ENCODE data around the gene MCAT.

Gene MCAT, protein sequence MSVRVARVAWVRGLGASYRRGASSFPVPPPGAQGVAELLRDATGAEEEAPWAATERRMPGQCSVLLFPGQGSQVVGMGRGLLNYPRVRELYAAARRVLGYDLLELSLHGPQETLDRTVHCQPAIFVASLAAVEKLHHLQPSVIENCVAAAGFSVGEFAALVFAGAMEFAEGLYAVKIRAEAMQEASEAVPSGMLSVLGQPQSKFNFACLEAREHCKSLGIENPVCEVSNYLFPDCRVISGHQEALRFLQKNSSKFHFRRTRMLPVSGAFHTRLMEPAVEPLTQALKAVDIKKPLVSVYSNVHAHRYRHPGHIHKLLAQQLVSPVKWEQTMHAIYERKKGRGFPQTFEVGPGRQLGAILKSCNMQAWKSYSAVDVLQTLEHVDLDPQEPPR

DNA sequence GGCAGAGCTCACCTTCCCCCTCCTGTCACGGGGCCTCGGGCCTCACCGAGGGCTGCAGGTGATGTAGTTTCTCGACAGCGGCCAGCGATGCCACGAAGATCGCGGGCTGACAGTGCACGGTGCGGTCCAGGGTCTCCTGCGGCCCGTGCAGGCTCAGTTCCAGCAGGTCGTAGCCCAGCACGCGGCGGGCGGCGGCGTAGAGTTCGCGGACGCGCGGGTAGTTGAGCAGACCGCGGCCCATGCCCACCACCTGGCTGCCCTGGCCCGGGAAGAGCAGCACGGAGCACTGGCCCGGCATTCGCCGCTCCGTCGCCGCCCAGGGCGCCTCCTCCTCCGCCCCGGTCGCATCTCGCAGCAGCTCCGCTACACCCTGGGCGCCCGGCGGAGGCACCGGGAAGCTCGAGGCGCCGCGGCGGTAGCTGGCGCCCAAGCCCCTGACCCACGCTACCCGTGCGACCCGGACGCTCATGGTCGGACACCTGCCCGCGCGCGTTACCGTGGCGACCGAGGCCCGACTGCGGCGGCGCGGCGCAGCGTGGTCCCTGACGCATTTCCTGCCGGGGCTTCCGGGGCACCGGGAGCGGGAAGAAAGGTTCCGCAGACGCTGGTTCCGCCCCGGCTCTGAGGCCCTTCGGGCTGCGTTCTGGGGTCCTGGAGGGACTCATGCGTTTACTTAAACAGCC is at the start of gene MCAT:
Gene MCAT (minus strand): TSS at position 519 of the 683 bp plus-strand sequence. CDS start 50 bp downstream, at position 469.
- peak; percentile 32 for DNase-seq

DNA sequence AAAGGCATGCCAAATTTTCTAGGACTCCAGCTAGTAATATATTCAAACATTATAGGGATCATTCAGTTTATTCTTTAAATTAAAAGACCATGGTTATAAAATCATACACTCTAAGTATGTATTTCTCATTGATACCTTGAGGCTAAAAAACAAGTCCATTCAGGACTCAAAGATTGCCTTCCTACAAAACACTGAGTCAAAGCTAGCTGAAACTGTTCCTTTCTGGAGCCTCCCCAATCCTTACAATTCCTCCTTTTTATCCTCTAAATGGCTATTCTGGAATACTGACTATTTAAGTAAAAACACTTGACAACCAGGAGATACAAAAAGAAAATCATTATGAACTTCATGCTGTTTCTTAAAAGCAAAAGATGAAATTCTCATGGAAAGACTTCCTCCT is 48.6 kb upstream of the MCAT start:
- no peak for DNase-seq

DNA sequence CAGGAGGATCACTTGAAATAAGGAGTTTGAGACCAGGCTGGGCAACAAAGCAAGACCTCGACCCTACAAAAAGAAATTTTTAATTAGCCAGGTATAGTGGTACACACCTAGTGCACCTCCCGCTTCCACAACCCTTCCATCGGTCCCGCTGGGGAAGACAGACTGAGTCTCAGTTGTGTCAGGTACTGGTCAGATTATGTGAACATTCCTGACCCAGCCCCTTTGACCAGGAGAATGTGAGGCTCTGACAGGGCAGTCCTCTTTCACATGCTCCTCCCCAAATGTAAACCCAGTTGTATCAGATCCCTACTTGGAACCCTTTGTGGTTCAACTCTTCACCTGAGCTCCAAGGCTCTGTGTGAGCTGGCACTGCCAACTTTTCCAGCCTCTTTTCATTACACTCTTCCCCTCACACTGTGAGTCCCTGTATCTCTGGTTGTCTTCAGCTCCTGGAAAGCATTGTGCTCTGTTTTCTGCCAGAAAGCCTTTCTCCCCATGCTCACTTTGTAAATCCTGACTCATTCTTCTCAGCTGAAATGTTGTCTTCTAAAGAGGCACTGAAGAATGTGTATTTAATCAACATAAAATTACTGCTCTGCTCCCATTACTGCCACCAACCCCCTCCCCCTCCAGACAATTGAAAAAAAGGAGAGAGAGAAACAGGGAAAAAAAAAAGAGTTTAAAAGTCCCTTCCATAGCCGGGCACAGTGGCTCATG is 45.8 kb upstream of the MCAT start:
- DNase-seq: no peak

DNA sequence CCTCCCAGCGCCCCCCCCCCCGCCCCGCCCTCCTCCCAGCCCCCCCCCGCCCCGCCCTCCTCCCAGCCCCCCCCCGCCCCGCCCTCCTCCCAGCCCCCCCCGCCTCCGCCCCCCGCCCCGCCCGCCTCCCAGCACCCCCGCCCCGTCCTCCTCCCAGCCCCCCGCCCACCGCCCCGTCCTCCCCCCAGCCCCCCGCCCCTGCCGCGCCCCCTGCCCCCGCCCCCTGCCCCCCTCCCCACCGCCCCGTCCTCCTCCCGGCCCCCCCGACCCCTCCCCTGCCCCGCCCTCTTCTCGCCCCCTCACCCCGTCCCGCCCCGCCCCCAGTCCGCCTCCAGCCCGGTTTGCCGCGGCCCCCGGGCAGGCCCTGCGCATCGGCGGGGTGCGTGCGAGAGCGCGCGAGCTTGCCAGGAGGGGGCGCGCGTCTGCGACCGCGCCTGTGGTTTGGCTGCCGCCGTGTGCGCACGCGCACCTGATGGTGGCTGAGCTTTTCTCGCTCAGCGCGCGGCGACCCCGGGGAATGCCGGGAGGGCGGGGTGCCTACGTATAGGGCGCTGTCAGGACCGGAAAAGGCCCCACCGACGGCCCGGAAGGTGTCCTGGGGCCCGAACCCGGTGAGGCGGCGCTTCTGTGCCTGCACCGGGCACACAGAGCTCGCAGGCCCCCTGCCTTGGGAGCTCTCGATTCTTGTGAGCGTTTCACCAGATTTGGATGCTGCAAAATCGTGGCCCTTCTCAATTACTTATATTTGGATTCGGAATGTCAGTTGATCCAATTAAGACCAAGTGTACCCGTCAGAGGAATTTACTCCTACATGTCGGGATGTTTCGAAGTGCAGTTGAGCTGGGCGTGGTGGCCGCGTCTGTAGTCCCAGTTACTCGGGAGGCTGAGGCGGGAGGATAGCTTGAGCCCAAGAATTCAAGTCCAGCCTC is 44.2 kb upstream of the MCAT start:
- DNase-seq: peak; percentile 76

DNA sequence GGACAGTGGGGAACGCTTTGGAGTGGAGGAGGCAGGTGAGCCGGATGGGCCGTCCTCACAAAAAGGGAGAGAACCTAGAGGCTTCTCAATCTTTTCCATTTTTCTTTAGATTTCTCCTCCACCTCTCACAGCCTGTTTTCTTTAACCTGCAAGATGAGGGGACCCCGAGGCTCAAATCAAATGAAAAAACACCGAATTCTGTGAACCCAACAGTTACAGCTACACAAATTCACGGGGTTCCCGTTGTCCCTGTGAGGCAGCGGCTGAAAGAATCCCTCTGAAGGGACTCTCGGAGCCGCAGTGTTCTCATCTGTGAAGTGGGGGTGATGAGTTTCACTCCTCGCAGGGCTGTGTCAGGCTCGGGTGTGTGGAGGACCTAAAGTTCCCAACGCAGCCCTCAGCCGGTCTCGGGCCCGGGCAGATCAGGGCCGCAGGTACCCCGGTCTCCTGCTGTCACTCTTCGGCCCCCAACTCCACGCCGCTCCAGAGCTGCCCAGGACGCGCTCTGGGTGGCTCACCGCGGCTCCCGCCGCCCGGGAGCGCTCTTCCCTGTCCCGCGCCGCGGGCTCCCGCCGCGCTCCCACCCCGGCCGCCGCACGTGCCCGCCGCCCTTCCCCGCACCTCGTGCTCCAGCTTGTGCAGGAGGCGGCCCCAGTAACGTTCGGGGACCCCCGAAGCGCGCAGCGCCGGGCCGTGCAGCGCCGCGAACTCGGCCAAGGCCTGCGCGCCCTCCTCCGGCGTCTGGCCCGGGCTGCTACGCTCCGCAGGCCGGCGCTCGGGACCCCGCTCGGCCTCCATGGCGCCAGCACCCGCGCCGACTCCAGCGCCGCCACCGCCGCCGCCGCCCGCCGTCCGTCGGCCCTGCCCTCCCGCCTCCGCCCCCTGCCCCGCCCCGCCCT is 43.3 kb upstream of the MCAT start, which contains the start of gene TTLL12:
Gene TTLL12 (minus strand): TSS at position 863 of the 899 bp plus-strand sequence. CDS start 65 bp downstream, at position 798.
- DNase-seq: no peak

DNA sequence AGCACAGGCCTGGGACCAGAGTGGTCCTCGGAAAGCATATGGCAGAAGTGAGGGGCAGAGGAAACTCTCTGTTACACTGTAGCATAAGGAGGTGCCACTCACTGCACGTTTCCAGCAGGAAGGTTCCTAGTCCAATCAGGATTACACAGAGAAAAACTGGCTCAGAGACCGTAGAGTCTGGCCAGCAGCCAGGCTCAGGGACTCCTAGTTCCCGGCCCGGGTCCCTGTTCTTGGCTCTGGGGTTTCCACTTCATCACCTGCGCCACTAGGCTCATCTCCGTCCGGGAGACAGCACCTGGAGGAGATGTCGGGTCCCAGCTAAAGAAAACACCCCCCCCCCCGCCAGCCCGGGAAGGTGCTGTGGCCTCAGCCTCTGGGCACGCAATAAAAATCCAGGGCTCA is 42.7 kb upstream of the MCAT start:
- no peak for DNase-seq

DNA sequence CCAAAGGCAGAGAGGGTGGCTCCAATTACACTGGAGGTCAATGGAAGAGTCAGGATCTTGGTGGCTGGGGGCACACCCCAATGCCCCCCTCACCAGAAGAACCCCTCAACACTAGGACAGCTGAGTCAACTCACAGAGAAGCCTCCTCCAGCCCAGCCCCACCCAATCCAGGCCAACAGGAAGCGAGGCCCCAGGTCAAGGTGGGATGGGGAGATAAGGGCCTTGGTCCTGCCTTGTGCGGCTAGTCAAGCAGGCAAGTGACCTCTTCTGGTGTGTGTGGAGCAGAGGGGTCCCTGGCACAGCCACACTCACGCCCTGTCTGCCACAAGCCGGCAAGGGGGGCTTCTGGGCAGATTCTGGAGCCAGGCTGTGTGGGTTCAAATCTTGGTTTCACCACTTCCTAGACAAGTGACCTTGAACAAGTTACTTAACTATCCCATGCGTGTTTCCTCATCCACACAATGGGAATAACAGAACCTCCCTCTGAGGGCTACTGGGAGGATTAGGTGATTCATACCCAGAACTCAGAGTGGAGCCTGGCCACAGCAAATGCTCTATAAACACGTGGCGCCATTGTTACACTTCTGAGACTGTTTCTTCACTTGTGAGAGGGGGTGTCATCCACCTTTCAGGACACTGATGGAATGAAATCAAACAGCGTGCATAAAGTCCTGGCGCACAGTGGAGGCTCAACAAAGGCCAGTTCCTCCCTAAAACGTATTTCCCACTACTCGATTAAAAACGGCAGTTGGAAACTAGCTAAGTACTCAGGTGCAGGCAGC is 40.5 kb upstream of the MCAT start:
- DNase-seq: no peak

DNA sequence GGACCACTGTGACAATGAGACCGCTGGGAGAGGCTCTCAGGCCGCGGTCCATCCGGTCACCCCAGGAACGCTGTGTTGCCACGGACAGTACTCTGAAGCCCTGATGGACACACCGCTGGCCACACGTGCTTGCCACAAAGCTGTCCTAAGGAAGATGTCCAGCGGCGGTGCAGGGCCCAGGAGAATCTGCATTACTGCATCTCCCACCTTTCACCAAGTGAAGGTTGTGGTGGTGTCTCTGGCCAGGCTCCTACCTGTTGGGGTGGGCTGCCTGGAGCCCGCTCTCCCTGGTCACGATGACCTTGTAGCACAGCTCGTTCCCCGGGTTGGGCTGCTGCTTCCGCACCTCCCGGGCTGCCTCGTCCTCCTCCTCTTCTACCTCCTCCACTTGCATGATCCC is 39.5 kb upstream of the MCAT start:
- DNase-seq: no peak

DNA sequence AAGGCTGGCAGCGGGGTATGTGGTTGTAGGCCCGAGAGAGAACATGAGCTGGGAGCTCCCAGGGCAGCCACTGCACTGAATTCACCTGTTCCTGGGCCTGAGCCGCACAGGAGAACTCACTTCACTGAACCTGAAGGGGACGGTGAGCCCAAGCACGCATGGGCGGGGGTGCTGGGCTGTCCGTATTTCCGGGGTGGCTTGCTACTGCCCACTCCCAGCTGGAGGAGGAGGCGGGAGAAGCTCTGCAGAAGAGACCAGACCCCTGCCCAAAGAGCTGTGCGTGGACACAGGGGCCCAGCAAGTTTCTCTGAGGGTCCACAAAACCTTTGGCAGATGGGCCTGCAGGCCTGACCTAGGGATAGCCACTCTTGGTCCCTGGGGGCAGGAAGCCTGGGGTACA is 38.9 kb upstream of the MCAT start:
- no peak for DNase-seq

DNA sequence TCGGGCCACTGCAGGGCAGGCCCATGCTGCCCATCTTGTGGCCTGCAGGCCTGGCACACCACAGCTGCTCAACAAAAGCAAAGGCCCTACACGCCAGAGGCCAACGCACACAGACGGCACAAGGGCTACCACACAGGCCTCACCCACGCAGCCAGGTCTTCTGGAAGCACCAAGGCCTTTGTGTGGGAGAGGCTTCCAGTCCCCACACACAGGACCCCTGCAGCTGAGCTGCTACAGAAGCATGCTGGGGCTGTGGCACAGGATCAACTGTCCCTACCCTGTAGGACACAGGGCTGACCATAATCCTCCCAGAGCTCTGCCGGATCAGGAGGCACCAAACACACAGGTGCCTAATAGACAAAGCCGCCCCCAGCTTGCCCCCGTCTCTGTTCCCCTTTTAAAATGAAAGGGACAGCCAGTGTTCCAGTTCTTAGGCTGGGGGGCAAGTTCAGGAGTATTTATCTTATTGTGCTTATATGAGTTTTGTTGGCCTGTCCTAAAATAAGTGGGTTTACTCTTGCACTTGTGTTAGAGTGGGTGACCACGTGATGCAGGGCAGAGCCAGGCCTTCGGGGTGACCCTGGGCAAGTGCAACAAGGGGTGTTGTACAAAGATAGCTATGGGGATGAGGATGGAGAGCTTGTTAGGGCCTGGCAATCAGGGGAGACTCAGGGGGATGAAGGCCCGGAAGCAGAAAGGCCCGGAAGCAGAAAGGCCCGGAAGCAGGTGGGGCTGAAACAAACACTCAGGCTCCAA is 38.3 kb upstream of the MCAT start:
- DNase-seq: no peak

DNA sequence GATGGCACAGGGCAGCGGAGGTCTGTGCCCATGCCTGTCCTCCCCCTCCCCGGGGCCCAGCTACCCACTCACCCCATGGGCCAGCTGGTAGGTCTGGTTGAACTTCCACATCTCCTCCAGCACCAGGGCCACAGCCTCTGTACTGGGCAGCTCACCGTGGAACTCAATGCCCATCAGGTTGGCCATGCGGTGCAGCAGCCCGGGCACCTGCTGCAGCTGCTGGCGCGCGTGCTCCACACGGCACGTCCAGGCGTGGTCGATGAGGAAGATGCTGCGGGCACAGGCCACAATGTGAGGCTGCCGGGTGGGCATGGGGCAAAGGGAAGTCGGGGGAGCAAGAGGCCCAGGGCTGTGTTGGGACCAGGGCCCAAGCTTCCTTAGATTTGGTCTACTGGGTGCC is 37.5 kb upstream of the MCAT start:
- DNase-seq: no peak

DNA sequence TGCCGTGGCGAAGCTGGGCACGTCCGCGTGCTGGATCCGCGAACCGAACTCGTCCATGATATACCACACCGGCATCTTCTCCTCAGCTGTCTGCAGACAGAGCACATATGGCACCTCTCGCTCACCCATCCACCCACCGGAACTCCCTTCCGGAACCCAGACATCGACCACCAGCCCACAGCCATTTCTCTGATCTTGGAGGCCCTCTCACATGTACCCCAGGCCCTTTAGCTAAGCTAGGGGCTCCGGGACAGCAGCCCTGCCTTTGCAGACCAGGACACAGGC is 36.7 kb upstream of the MCAT start:
- no peak for DNase-seq

DNA sequence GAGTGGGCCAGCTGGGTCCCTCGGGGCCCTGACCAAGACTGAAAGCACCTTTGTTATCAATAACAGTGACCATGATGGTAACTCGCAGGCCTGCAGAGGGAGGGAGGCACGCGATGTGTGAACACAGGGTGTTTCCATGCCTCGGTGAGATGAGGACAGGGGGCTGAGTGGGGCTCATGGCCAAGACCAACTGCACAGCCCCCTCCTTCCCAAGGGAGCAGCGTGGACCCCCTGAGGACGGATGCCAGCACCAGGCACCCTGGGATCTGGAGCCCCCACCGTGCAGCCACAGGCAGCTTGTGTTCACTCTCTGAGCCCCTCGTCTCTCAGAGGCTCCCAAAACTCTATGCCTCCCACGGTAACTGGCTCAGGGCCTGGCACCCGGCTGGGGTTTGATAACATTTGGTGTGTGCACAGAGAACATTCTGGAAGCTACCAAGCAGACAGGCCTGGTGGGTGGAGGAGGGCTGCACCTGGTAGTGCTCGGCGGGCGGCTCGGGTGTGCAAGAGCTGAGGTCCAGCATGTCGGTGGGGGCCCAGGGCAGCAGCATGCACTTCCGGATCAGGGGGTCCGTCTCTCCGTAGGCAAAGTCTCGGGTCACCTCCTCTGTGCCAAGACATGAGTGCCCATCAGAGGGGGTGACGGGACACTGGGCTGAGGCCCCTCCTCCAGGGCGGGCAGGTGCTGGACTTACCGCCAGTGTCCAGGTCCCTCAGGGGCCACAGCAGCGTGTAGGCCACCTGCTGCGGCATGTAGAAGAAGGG is 36.1 kb upstream of the MCAT start:
- DNase-seq: no peak

DNA sequence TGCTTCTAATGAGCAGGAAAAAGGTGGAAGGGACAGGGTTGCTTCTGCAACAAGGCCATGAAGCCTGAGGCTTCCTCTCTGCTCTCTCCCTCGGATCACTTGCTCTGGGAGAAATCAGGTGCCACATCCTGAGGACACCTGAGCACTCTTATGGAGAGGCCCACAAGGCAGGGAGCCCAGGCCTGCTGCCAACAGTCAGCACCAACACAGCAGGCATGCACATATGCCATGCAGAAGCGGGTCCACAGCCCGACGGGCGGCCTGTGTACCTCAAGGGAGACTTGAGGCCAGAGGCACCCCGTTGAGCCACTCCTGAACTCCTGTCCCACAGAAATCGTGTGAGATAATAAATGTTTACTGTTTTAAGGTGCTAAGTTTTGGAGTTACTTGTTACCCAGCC is 34.3 kb upstream of the MCAT start:
- no peak for DNase-seq

DNA sequence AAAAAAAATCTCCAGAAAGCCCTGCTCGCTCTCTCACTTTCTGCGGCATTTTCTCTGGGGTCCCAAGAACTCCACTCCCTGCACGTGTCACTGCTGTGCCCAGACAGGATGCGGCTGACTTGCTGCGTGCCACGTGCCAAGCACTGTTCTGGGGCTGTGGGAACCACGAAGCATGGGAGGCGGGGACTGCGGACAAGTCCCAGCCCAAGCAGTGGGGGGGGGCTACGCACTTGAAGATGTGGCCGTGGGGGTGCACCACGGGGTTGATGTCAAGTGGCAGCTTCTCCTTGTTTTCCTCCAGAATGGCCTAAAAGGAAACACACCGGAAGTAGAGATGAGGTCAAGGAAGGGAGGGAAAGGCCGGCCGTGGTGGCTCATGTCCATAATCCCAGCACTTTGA is 32.9 kb upstream of the MCAT start:
- DNase-seq: no peak

DNA sequence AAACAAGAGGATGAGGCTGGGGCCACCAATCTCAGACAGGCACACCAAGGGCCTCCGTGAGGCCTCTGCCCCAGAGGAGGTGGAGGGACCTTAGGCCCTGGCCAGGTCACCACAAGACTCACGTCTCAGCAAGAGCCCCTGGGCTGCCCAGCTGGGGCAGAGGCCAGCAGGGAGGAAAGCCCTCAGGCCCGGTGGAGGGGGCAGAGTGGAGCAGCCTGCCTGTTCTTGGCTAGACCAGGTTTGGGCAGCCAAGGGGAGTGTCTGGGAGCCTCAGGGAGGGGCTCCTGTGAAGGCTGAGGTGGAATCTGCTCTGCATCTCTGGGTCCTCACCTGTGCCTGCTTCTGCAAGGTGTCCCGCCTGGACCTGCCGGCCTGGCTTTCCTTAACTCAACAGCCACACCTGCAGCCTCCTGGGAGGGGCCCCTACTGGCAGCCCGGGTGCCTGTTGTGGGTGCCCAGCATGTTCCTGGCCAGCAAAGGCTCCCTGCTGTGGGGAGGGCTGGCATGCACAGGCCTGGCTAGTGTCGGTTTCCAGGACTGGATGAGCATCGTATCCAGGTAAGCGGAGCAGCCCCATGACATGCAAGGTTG is 31.8 kb upstream of the MCAT start:
- DNase-seq: no peak

DNA sequence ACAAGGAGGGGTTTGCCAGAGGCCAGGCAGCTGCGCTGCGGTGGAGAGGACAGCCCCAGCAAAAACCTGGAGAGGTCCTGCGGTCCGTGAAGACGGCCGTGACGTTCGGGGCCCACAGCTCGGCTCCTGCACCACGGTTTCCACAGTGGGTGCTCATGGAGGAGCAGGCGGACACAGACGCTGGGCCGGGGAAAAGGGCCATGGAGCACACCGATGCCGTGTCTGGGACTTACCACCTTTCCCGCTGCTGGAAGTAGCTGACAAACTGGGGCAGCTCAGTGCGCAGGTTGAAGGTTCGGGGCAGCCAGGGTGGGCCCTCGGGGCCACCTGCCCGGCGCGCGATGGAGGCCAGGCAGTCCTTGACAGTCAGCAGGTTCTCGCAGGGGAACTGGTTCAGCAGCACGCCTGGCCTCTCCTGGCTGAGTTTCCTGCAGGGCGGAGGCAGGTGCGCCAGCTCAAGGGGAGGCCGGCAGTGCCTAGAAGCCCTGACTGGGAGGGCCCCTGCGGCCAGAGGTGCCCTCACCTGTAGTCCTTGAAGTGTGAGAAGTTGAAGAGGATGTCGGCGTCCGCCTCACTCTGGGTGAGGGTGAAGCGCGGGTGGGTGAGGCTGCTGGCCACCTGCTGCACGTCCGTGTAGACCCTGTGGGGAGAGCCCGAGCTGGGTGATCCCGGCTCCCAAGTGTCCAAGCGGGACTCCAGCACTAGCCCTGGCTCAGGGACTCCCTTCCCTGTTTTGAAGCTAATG is 30.9 kb upstream of the MCAT start:
- DNase-seq: no peak

DNA sequence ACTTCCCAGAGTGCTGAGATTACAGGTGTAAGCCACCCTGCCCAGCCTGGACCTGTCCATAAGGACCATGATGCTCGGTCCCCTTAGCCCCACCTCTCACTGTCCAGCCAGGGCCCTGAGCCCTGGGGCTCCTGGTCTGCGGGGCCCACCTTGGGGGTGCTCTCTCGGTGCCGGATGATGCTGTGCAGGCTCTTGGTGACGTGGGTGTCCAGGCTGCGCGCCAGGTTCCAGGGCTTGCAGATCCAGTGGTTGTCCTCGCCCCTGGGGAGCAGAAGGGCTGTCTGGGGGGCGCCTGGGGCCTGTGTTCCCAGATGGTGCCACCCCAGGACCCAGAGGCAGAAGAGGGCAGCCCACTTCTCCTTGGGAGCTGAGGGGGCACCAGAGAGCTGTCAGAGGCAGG is 30.4 kb upstream of the MCAT start:
- no peak for DNase-seq
